ENCODE results near the gene TTC9C. TPM values are rescaled to one million over a fixed set of nuclear protein-coding genes. Genes with fewer than 3 reads are reported as not detected.
A peak's percentile ranks its signal among the peaks of the same experiment; 100 is the strongest.

Gene TTC9C
- total and polyA plus RNA-seq, 2 of the 13 experiments (the other 11 are each of a cell fraction or from before 2014, with no cell fraction given) = 28.0 to 36.4 TPM

- TF ChIP-seq SNRNP70 (IDR thresholded peaks at IDR 0.05; ENCODE audit: low read depth, low read length) (no peak), BATF2 (CRISPR knock-in tag; IDR thresholded peaks at IDR 0.05) (no peak), BORCS8-MEF2B (CRISPR knock-in tag; IDR thresholded peaks at IDR 0.05) (peak; percentile 73; the same call in 1 of the 2 replicates), GTF3A (CRISPR knock-in tag; conservative IDR thresholded peaks at IDR 0.05) (no peak), ZNF318 (CRISPR knock-in tag; IDR thresholded peaks at IDR 0.05) (no peak), E2F5 (CRISPR knock-in tag; conservative IDR thresholded peaks at IDR 0.05) (no peak), NFIC (IDR thresholded peaks at IDR 0.05; ENCODE audit: low read length) (peak; percentile 38; the same call in 1 of the 2 replicates), ZNF687 (CRISPR knock-in tag; IDR thresholded peaks at IDR 0.05) (peak; percentile 88), ZNF761 (CRISPR knock-in tag; conservative IDR thresholded peaks at IDR 0.05) (0 out of 2 replicates have a peak, but pooled peaks have one; percentile 11), RAD21 (CRISPR knock-in tag; IDR thresholded peaks at IDR 0.05) (no peak; the same call in 1 of the 2 replicates), HMGA1 (CRISPR knock-in tag; conservative IDR thresholded peaks at IDR 0.05) (no peak), RBFOX2 (IDR thresholded peaks at IDR 0.05; ENCODE audit: low read depth, low read length) (peak; percentile 89), ZNF644 (CRISPR knock-in tag; IDR thresholded peaks at IDR 0.05; ENCODE audit: low read depth) (no peak), TMF1 (CRISPR knock-in tag; IDR thresholded peaks at IDR 0.05; ENCODE audit: low read depth) (no peak)
Measured at GRCh38 chr11:62678770-62679696, 49.3 kb upstream of the TTC9C start, which contains the start of gene UBXN1 (continued).
